ENCODE data around the gene POMGNT2.

Gene POMGNT2

DNA sequence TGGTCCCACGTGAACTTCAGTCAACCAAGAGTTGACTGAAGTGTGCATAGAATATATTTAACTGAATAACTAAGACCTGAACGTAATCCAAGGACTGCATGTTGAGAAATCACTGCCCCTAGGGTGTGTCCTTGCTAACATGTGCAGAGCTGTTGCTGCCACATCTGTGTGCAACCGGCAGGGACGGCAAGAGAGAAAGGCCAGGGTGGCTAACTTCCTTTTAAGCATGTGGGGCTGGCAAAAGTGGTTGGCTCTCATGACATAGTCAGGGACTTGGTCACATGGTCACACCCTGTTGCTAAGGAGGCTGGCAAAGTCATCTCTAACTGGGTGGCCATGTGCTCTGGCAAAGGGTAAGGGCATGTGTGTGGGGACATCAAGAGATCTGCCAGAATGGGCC lies 74.4 kb downstream of the POMGNT2 start:
- H3K79me2 ChIP-seq (ENCODE audit: insufficient read depth, low read length) = no peaks in the 10 kb centered on the region
- no peaks in the 10 kb centered on the region for H3K9me3 ChIP-seq (ENCODE audit: insufficient read depth, low read depth, low read length)
- no peak overlapping the region for H3K4me3 ChIP-seq (ENCODE audit: low read length, poor library complexity, severe bottlenecking)
- no peaks in the 10 kb centered on the region for H3K36me3 ChIP-seq (ENCODE audit: insufficient read depth, low read length)
- H3K27me3 ChIP-seq (ENCODE audit: insufficient read depth, low read length, poor library complexity, severe bottlenecking) = no peaks in the 10 kb centered on the region
- H3K4me1 ChIP-seq (ENCODE audit: insufficient read depth, low read length, poor library complexity, severe bottlenecking) = no peaks in the 10 kb centered on the region
- no peak for TF ChIP-seq EZH2phosphoT487 (IDR thresholded peaks at IDR 0.05; ENCODE audit: borderline replicate concordance)
- TF ChIP-seq, protein P1, sequence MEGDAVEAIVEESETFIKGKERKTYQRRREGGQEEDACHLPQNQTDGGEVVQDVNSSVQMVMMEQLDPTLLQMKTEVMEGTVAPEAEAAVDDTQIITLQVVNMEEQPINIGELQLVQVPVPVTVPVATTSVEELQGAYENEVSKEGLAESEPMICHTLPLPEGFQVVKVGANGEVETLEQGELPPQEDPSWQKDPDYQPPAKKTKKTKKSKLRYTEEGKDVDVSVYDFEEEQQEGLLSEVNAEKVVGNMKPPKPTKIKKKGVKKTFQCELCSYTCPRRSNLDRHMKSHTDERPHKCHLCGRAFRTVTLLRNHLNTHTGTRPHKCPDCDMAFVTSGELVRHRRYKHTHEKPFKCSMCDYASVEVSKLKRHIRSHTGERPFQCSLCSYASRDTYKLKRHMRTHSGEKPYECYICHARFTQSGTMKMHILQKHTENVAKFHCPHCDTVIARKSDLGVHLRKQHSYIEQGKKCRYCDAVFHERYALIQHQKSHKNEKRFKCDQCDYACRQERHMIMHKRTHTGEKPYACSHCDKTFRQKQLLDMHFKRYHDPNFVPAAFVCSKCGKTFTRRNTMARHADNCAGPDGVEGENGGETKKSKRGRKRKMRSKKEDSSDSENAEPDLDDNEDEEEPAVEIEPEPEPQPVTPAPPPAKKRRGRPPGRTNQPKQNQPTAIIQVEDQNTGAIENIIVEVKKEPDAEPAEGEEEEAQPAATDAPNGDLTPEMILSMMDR (conservative IDR thresholded peaks at IDR 0.05; ENCODE audit: low read length) = no peak
- H2AFZ ChIP-seq (ENCODE audit: low read length) = peak overlapping the region; percentile 46; the same call in 1 of the 2 replicates
- no peaks in the 10 kb centered on the region for H3K9me2 ChIP-seq (replicated peaks; ENCODE audit: low read depth, low read length)
- no peaks in the 10 kb centered on the region for H3F3A ChIP-seq (ENCODE audit: low read depth)
- H3K4me2 ChIP-seq (ENCODE audit: low read depth, low read length, poor library complexity, severe bottlenecking) = no peak overlapping the region
- no peaks in the 10 kb centered on the region for H4K20me1 ChIP-seq (ENCODE audit: insufficient read depth, low read length, poor library complexity, severe bottlenecking)
- no peak overlapping the region for H3K9ac ChIP-seq (ENCODE audit: low read depth, low read length, poor library complexity, severe bottlenecking)

GRCh38 chr3:43030162-43030935 lies 75.5 kb downstream of the POMGNT2 start:
- no peaks in the 10 kb centered on the region for H3F3A ChIP-seq (ENCODE audit: low read depth)
- peaks cover 3% of the 10 kb centered on the region for H3K4me1 ChIP-seq (ENCODE audit: insufficient read depth, low read length, poor library complexity, severe bottlenecking)
- H3K36me3 ChIP-seq (ENCODE audit: insufficient read depth, low read length) = no peaks in the 10 kb centered on the region
- no peak overlapping the region for H3K4me3 ChIP-seq (ENCODE audit: low read length, poor library complexity, severe bottlenecking)
- H2AFZ ChIP-seq (ENCODE audit: low read length) = no peak overlapping the region
- H3K9me2 ChIP-seq (replicated peaks; ENCODE audit: low read depth, low read length) = no peaks in the 10 kb centered on the region
- no peaks in the 10 kb centered on the region for H4K20me1 ChIP-seq (ENCODE audit: insufficient read depth, low read length, poor library complexity, severe bottlenecking)
- no peaks in the 10 kb centered on the region for H3K9me3 ChIP-seq (ENCODE audit: insufficient read depth, low read depth, low read length)
- H3K27me3 ChIP-seq (ENCODE audit: insufficient read depth, low read length, poor library complexity, severe bottlenecking) = no peaks in the 10 kb centered on the region
- no peak overlapping the region for H3K4me2 ChIP-seq (ENCODE audit: low read depth, low read length, poor library complexity, severe bottlenecking)
- H3K79me2 ChIP-seq (ENCODE audit: insufficient read depth, low read length) = no peaks in the 10 kb centered on the region
- TF ChIP-seq, protein P1 (conservative IDR thresholded peaks at IDR 0.05; ENCODE audit: low read length) = no peak
- no peak for TF ChIP-seq EZH2phosphoT487 (IDR thresholded peaks at IDR 0.05; ENCODE audit: borderline replicate concordance)
- no peak overlapping the region for H3K9ac ChIP-seq (ENCODE audit: low read depth, low read length, poor library complexity, severe bottlenecking)
